ENCODE results near the gene PLPPR5. TPM values are rescaled to one million over a fixed set of nuclear protein-coding genes. Genes with fewer than 3 reads are reported as not detected.

Gene PLPPR5
- total and polyA plus RNA-seq, 2 of the 8 experiments (the other 6 are each of a cell fraction or from before 2014, with no cell fraction given): 1.9 to 5.6 TPM

GRCh38 chr1:98860329-98860728 is 144.3 kb downstream of the PLPPR5 start:
- no peak overlapping the region for H3K14ac ChIP-seq (ENCODE audit: insufficient read length)
- H2BK5ac ChIP-seq (ENCODE audit: low read depth, low read length): no peak overlapping the region
- no peak overlapping the region for H3K9ac ChIP-seq (replicated peaks in 1 of 4; ENCODE audit: extremely low read depth in 1 of 4, low read depth in 3 of 4, low read length in 3 of 4)
- WGBS, 2 experiments (ENCODE audit: extremely low coverage in 1 of 2, insufficient coverage in 1 of 2, insufficient read length in 1 of 2, insufficient replicate concordance in 2 of 2, low coverage in 1 of 2, low lambda C conversion rate in 2 of 2, missing lambda C conversion rate in 1 of 2): 89% methylated on average over 1 of the region's 1 CpG; no CpG with 5 or more reads in 1 of the 2 experiments
- H3K23me2 ChIP-seq (ENCODE audit: low read depth, low read length): no peaks in the 10 kb centered on the region
- H4K20me1 ChIP-seq (replicated peaks in 1 of 2; ENCODE audit: control insufficient read depth in 1 of 2, insufficient read depth in 2 of 2, low read length in 2 of 2): no peaks in the 10 kb centered on the region
- DNase-seq (ENCODE audit: low read depth in 1 of 2, low spot score in 2 of 2): no peak
- H3K27me3 ChIP-seq (replicated peaks in 1 of 4; ENCODE audit: control insufficient read depth in 3 of 4, extremely low read depth in 1 of 4, insufficient read depth in 3 of 4, low read length in 3 of 4): no peaks in the 10 kb centered on the region
- H3K4me3 ChIP-seq (ENCODE audit: extremely low read depth in 1 of 4, insufficient read depth in 2 of 4, low read depth in 3 of 4, low read length in 4 of 4): no peak overlapping the region
- CTCF ChIA-PET (ENCODE audit: partially characterized antibody): no interaction called here
- H3K18ac ChIP-seq (ENCODE audit: extremely low read depth, low read length): no peak overlapping the region
- no peaks in the 10 kb centered on the region for H3K36me3 ChIP-seq (ENCODE audit: control insufficient read depth in 2 of 4, insufficient read depth in 4 of 4, low read length in 3 of 4)
- H2AK5ac ChIP-seq (ENCODE audit: low read depth, low read length): no peak overlapping the region
- H3K9me3 ChIP-seq (ENCODE audit: insufficient read depth in 2 of 2, low read depth in 1 of 2, low read length in 1 of 2): no peaks in the 10 kb centered on the region
- H3K27ac ChIP-seq (ENCODE audit: low read depth, low read length): no peak overlapping the region
- H3K79me2 ChIP-seq (ENCODE audit: control insufficient read depth in 1 of 2, insufficient read depth in 2 of 2, low read length in 2 of 2): no peaks in the 10 kb centered on the region
- H2BK120ac ChIP-seq (replicated peaks; ENCODE audit: low read depth, low read length): no peak overlapping the region
- H3K4ac ChIP-seq (replicated peaks; ENCODE audit: insufficient read length, low read depth, low read length): no peak overlapping the region
- H3K79me1 ChIP-seq (ENCODE audit: low read depth, low read length): no peaks in the 10 kb centered on the region
- no peak overlapping the region for H2BK15ac ChIP-seq (ENCODE audit: low read length)
- no peak overlapping the region for H4K8ac ChIP-seq (ENCODE audit: extremely low read depth, insufficient read depth, low read length)
- H3K4me1 ChIP-seq (replicated peaks in 1 of 4; ENCODE audit: control insufficient read depth in 3 of 4, insufficient read depth in 4 of 4, low read length in 3 of 4): no peaks in the 10 kb centered on the region
- H3K23ac ChIP-seq (ENCODE audit: insufficient read length): no peak overlapping the region
- H3K56ac ChIP-seq (replicated peaks; ENCODE audit: insufficient read length, low read depth, low read length): no peak overlapping the region
- H2BK20ac ChIP-seq (ENCODE audit: low read length): no peak overlapping the region
- H2AFZ ChIP-seq (ENCODE audit: low read length): no peak overlapping the region
- H3K4me2 ChIP-seq (ENCODE audit: insufficient read depth in 1 of 2, low read depth in 2 of 2, low read length in 2 of 2): no peak overlapping the region
- H4K5ac ChIP-seq (ENCODE audit: insufficient read length, low read depth, low read length): no peak overlapping the region
- no peak overlapping the region for H4K91ac ChIP-seq (replicated peaks; ENCODE audit: insufficient read length, low read length)
- no peak for FAIRE-seq
- H2BK12ac ChIP-seq (ENCODE audit: low read depth, low read length): no peak overlapping the region
- POLR2A ChIA-PET (ENCODE audit: partially characterized antibody): no interaction called here
- no peak for TF ChIP-seq SIRT6 (IDR thresholded peaks at IDR 0.05; ENCODE audit: low read length)
- TF ChIP-seq BCL11A (IDR thresholded peaks at IDR 0.05; ENCODE audit: low read depth in 2 of 2, low read length in 2 of 2): no peak
- no peak for TF ChIP-seq GTF2F1 (IDR thresholded peaks at IDR 0.05; ENCODE audit: borderline replicate concordance, low read depth, low read length)
- TF ChIP-seq SIX5 (IDR thresholded peaks at IDR 0.05; ENCODE audit: low read depth, low read length): no peak
- no peak for TF ChIP-seq CEBPB (IDR thresholded peaks at IDR 0.05; ENCODE audit: low read depth, low read length)
- no peak for TF ChIP-seq RBBP5 (IDR thresholded peaks at IDR 0.05; ENCODE audit: borderline replicate concordance, low read depth, low read length)
- TF ChIP-seq ATF2 (IDR thresholded peaks at IDR 0.05; ENCODE audit: low read length): no peak
- TF ChIP-seq HDAC6 (IDR thresholded peaks at IDR 0.05; ENCODE audit: low read depth, low read length): no peak
- no peak for TF ChIP-seq CHD1 (IDR thresholded peaks at IDR 0.05; ENCODE audit: low read depth, low read length)
- TF ChIP-seq TAF1 (IDR thresholded peaks at IDR 0.05; ENCODE audit: low read depth, low read length): no peak
- no peak for TF ChIP-seq USF2 (IDR thresholded peaks at IDR 0.05; ENCODE audit: low read length)
- TF ChIP-seq ZNF274 (IDR thresholded peaks at IDR 0.05; ENCODE audit: borderline replicate concordance, extremely low read depth, low read length): no peak
- no peak for TF ChIP-seq TEAD4 (IDR thresholded peaks at IDR 0.05; ENCODE audit: low read depth, low read length)
